Testis (tissue), 3 donors: ENCODE data around the gene MAPK6. TPM values are rescaled to one million over a fixed set of nuclear protein-coding genes. Genes with fewer than 3 reads are reported as not detected.
"Not testable (repeated sequence)": the region's sequence is repeated elsewhere in the genome, so short reads cannot be mapped to it uniquely, and the experiment has no call there.

Experiments
- DNase-seq: peaks from one replicate; pipeline ENCODE4 v3.0.0-alpha.2; 2019
- H3K27ac ChIP-seq, 2 donors: fragments of 200-600 bp; sonication (generic); one replicate each; pipeline ENCODE4 v1.5.1; 2019
- H3K27me3 ChIP-seq: fragments of 200-600 bp; sonication (generic); one replicate; pipeline ENCODE4 v1.5.1; 2019
- H3K36me3 ChIP-seq: fragments of 200-600 bp; sonication (generic); one replicate; pipeline ENCODE4 v1.5.1; 2017; ENCODE audit warnings: low read depth; ENCODE audit errors: missing control alignments
- H3K4me1 ChIP-seq: fragments of 200-600 bp; sonication (generic); one replicate; pipeline ENCODE4 v1.5.1; 2019
- H3K4me3 ChIP-seq, 2 donors: fragments of 200-600 bp; sonication (generic); one replicate each; pipeline ENCODE4 v1.5.1; 2017 to 2019
- H3K9me3 ChIP-seq: fragments of 200-600 bp; sonication (generic); one replicate; pipeline ENCODE4 v1.5.1; 2017
- CTCF ChIP-seq, 3 experiments: fragments of 450-650 bp in 2 of 3; fragments of 200-600 bp in 1 of 3; sonication (generic) in 1 of 3; IDR thresholded peaks; one replicate each; pipeline ENCODE4 v1.5.1; 2016 to 2019; ENCODE audit warnings: antibody characterized with exemption in 3 of 3, mild to moderate bottlenecking in 2 of 3, moderate library complexity in 1 of 3
- POLR2A ChIP-seq: fragments of 450-650 bp; IDR thresholded peaks from one replicate; pipeline ENCODE4 v1.6.1; 2017; ENCODE audit warnings: antibody characterized with exemption, mild to moderate bottlenecking, moderate library complexity
- WGBS, 2 donors: methylation state at CpG; one replicate each; pipeline ENCODE4 v1.1.5; 2018; 5-methylcytosine and 5-hydroxymethylcytosine counted together
- intact Hi-C: fragments of 100-400 bp; cut with DNase I; formaldehyde crosslinking; loops from one replicate; pipeline ENCODE4 v1.15.1; 2023; ENCODE audit warnings: low total_unique reads
- polyA plus RNA-seq: library from polyadenylated mRNA; stranded (reverse); fragments of 350-450 nt; fragmentation: Illumina TruSeq; extraction: RNeasy Lipid Tissue Mini Kit (QIAGEN cat#74804); gene quantifications from one replicate; pipeline ENCODE4 v1.2.3, GENCODE V29; 2014; ENCODE audit warnings: low read depth, low replicate concordance; ENCODE audit not compliant: insufficient read depth
- total RNA-seq, 2 donors: library from RNA; depleted of rRNA; stranded (reverse); fragments of >200 nt; gene quantifications; one replicate each; pipeline ENCODE4 v1.2.3, GENCODE V29; 2016

The MAPK6 gene
- total and polyA plus RNA-seq, 3 donors from 2014 or later, result 50.6 to 58.8 (median 57.6) TPM

DNA sequence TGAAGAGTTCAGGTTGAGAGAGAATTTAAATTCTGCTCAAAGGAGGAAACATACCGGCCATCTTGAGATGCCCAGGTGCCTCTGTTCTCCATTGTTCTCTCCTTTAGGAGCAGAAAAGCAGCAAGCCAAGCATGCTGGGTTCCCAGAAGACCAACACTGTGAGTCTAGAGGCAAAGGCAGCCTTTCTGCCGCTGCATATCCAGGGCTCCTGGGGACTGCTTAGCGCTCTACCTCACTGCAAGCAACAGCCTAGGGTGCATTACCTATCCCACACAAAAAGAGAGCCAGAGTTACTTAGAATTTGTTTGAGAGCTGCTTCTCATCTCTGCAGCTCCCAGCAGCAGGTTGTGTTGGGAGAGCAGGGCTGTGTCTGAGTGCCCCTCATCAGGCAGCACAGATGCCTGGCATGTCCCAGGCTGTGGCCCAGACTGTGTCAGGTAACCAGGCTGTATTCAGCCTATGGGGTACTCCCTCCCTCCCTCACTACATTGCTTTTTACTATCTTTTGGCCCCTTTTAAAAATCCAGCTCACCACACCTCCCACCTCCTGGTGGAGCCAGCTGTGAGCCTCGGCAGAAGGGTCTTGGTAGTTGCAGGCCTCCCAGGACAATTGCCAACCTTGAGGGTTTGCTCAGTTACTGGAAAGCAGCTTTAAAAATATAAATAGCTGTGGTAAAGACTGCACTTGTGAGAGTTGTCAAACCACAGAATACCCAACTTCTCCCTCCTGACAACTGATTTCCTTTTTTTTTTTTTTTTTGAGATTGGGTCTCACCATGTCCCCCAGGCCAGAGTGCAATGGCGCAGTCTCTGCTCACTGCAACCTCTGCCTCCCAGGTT lies 63.4 kb downstream of the MAPK6 start:
- H3K4me1 ChIP-seq, result no peaks in the 10 kb centered on the region
- H3K27ac ChIP-seq, result no peak overlapping the region
- no peak overlapping the region for H3K4me3 ChIP-seq
- no peaks in the 10 kb centered on the region for H3K36me3 ChIP-seq
- TF ChIP-seq CTCF (IDR thresholded peaks at IDR 0.05), result no peak
- TF ChIP-seq POLR2A, result no peak
- no peaks in the 10 kb centered on the region for H3K9me3 ChIP-seq
- H3K27me3 ChIP-seq, result no peaks in the 10 kb centered on the region
- 79 to 85% methylated on average over 5 of the region's 5 CpGs for WGBS, 2 donors
- no peak for DNase-seq
- intact Hi-C loops, result no loop called here

DNA sequence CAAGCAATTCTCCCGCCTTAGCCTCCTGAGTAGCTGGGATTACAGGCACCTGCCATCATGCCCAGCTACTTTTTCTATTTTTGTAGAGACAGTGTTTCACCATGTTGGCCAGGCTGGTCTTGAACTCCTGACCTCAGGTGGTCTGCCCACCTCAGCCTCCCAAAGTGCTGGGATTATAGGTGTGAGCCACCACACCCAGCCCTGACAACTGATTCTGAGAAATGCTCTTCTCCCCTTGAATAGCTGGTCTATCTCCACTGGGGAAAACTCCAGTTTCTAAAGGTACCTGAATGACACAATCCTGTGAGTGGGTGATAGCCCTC lies 64.0 kb downstream of the MAPK6 start:
- H3K27ac ChIP-seq, intact Hi-C loops, DNase-seq, H3K36me3 ChIP-seq, H3K27me3 ChIP-seq, H3K9me3 ChIP-seq, H3K4me1 ChIP-seq, H3K4me3 ChIP-seq: not testable (repeated sequence)
- WGBS, 2 donors, result 89 to 100% methylated on average over 1 of the region's 1 CpG

GRCh38 chr15:52083603-52084002 lies 64.6 kb downstream of the MAPK6 start:
- no peaks in the 10 kb centered on the region for H3K9me3 ChIP-seq
- no peaks in the 10 kb centered on the region for H3K4me1 ChIP-seq
- intact Hi-C loops, result no loop called here
- no peaks in the 10 kb centered on the region for H3K36me3 ChIP-seq
- no peak overlapping the region for H3K27ac ChIP-seq
- no peak for TF ChIP-seq CTCF (IDR thresholded peaks at IDR 0.05)
- no peak for TF ChIP-seq POLR2A
- no peaks in the 10 kb centered on the region for H3K27me3 ChIP-seq
- WGBS, 2 donors, result 76 to 82% methylated on average over 4 of the region's 4 CpGs
- no peak overlapping the region for H3K4me3 ChIP-seq
- DNase-seq, result no peak

- H3K27ac ChIP-seq, result no peak overlapping the region
- H3K36me3 ChIP-seq, result no peaks in the 10 kb centered on the region
- intact Hi-C loops, result no loop called here
- H3K4me3 ChIP-seq, result no peak overlapping the region
- H3K27me3 ChIP-seq, result no peaks in the 10 kb centered on the region
- DNase-seq, result no peak
- TF ChIP-seq POLR2A (no peak), CTCF (IDR thresholded peaks at IDR 0.05) (no peak)
- H3K9me3 ChIP-seq, result no peaks in the 10 kb centered on the region
- no peaks in the 10 kb centered on the region for H3K4me1 ChIP-seq
These were observed 66.3 kb downstream of the MAPK6 start for GRCh38 chr15:52085299-52085698.

DNA sequence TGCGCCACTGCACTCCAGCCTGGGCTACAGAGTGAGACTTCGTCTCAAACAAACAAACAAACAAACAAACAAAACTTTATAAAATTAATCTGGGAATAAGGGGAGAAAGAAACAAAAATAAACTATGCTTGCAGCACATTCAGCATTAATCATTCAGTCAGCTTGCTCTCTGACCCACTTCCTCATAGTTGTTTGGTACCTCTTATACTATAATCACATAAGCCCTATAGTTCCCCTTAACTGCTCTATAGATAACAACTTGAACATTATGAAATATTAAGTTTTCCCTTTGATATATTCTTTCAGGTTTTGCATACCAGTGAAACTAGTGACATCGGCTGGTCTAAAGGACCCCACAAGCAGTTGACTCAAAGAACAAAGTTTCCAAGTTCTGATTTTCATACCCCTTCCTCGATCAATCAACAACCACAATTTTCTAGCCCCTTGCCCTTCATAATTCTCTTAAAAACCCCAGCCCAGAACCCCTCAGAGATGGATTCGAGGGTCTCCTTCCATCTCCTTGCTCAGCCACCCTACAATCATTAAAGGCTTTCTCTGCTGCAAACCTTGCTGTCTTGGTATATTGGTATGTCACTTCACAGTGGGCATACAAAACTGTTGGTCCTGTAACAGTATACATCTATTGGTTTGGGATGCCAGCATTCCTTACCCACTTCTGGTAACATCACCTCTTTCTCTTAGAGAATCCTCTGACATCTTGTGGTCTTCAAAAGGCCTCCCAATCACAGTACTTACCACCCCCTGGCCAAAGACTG lies 67.2 kb downstream of the MAPK6 start:
- H3K36me3 ChIP-seq, result no peaks in the 10 kb centered on the region
- no peak for DNase-seq
- H3K4me1 ChIP-seq, result no peaks in the 10 kb centered on the region
- TF ChIP-seq CTCF (IDR thresholded peaks at IDR 0.05) (no peak), POLR2A (no peak)
- no peaks in the 10 kb centered on the region for H3K27me3 ChIP-seq
- no peak overlapping the region for H3K4me3 ChIP-seq
- no peaks in the 10 kb centered on the region for H3K9me3 ChIP-seq
- WGBS, 2 donors, result 90 to 96% methylated on average over 5 of the region's 5 CpGs
- H3K27ac ChIP-seq, result no peak overlapping the region
- intact Hi-C loops, result no loop called here
